ENCODE data around the gene PSG1.
"Not testable (repeated sequence)": the region's sequence is repeated elsewhere in the genome, so short reads cannot be mapped to it uniquely, and the experiment has no call there.

DNA sequence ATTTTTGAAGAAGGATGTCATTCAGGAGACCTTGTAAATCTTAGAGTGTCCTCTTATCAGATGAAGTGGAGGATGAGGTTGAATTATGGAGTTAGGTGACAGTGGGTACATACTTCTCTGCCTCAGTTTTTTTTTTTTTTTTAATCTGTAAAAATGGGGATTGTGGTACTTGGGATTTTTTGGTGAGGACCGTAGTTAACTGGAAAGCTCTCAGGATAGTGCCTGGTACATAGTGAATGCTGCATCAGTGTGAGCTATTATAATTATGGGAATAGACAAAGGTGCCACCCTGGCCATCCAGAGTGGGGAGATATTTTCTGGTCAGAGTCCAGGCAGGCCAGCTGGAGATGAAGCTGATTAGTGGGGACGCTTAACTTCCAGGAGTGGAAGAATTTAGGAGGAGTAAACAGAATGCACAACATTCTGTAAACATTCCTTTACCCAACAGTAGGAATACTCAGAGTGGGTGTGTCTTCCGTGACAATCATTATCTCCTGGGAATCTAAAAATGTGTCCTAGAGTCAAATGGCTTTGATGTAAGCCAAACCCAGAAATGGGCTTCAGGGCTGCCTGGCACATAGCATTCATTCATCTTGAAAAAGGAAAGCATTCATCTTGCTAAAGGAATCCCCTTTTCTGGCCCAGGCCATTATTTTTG is 47.4 kb downstream of the PSG1 start:
- TF ChIP-seq, protein P1, sequence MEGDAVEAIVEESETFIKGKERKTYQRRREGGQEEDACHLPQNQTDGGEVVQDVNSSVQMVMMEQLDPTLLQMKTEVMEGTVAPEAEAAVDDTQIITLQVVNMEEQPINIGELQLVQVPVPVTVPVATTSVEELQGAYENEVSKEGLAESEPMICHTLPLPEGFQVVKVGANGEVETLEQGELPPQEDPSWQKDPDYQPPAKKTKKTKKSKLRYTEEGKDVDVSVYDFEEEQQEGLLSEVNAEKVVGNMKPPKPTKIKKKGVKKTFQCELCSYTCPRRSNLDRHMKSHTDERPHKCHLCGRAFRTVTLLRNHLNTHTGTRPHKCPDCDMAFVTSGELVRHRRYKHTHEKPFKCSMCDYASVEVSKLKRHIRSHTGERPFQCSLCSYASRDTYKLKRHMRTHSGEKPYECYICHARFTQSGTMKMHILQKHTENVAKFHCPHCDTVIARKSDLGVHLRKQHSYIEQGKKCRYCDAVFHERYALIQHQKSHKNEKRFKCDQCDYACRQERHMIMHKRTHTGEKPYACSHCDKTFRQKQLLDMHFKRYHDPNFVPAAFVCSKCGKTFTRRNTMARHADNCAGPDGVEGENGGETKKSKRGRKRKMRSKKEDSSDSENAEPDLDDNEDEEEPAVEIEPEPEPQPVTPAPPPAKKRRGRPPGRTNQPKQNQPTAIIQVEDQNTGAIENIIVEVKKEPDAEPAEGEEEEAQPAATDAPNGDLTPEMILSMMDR (IDR thresholded peaks at IDR 0.05), result not testable (repeated sequence)
- TF ChIP-seq POLR2A (IDR thresholded peaks at IDR 0.05), result not testable (repeated sequence)

Data from lower leg skin (tissue), 3 donors.